ENCODE measurements around the gene WAS.
A peak's percentile ranks its signal among the peaks of the same experiment; 100 is the strongest.

WAS gene

GRCh38 chrX:48737213-48737938 lies 53.8 kb downstream of the WAS start:
- DNase-seq (ENCODE audit: low spot score) = peak; percentile 94
- ChIA-PET POLR2A (ENCODE audit: low non-redundant PET) (no interaction called here), CTCF (interaction anchor here (0.6 kb wide), 1 partner anchor 307 kb away, joined by 3 read pairs; no protein-coding TSS in a partner anchor)
- H3K27ac ChIP-seq = peak overlapping the region; percentile 92
- no peak for TF ChIP-seq CTCF (conservative IDR thresholded peaks at IDR 0.05; ENCODE audit: low read depth)

DNA sequence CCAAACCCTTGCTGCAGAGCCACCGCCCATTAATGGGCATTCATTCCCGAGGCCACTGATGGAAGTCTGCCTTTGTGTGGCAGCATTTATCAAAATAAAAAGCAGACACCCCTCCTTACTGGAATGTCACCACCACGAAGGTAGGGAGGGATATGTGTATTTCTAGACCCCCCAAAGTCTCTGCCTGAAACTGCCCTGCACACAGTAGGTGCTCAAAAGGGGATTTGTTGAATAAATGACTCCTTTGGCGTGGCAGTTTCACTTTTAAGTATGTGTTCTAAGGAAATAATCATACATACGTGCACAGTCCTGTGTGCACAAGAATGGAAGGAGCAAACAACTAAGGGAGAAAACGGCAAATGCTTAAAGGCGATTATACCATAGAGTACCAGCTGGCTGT lies 54.3 kb downstream of the WAS start:
- ChIA-PET POLR2A (ENCODE audit: low non-redundant PET) (no interaction called here), CTCF (interaction anchor here (0.6 kb wide), 1 partner anchor 306 kb away, joined by 3 read pairs; no protein-coding TSS in a partner anchor)
- TF ChIP-seq CTCF (conservative IDR thresholded peaks at IDR 0.05; ENCODE audit: low read depth) = no peak
- no peak for DNase-seq (ENCODE audit: low spot score)
- peak overlapping the region; percentile 92 for H3K27ac ChIP-seq

Data from RWPE1 (cell line).